SU-DHL-6 (cell line): Measurements from ENCODE around the gene SLFN14.

Experiments used
- H2AFZ ChIP-seq: fragments of 200-600 bp; sonication (generic); 2 replicates; pipeline ENCODE4 v1.6.1; 2014; ENCODE audit warnings: low read depth, mild to moderate bottlenecking, moderate library complexity, mixed read lengths, antibody characterized with exemption, low read length; ENCODE audit not compliant: severe bottlenecking
- H3F3A ChIP-seq: fragments of 200-600 bp; shearing (Covaris generic); 2 replicates; pipeline ENCODE4 v1.6.0; 2016; ENCODE audit warnings: antibody characterized with exemption, mild to moderate bottlenecking; ENCODE audit not compliant: insufficient read depth
- H3K27ac ChIP-seq: fragments of 200-600 bp; sonication (generic); 2 replicates; pipeline ENCODE4 v1.5.1; 2016; ENCODE audit warnings: low read depth, mild to moderate bottlenecking, low read length, moderate library complexity, mixed read lengths
- H3K27me3 ChIP-seq: fragments of 200-600 bp; sonication (generic), shearing (Covaris generic); 2 replicates; pipeline ENCODE4 v1.6.0; 2014; ENCODE audit warnings: mild to moderate bottlenecking, low read length
- H3K36me3 ChIP-seq: fragments of 200-600 bp; sonication (generic); 2 replicates; pipeline ENCODE4 v1.6.1; 2014; ENCODE audit warnings: mild to moderate bottlenecking, low read length, mixed read lengths
- H3K4me2 ChIP-seq: fragments of 300-600, 200-600 bp; shearing (Covaris generic), sonication (generic); 2 replicates; pipeline ENCODE4 v1.6.0; 2014; ENCODE audit warnings: low read length, low read depth, mild to moderate bottlenecking; ENCODE audit not compliant: poor library complexity, severe bottlenecking
- H3K4me3 ChIP-seq: fragments of 200-600 bp; sonication (generic); 2 replicates; pipeline ENCODE4 v1.5.1; 2014; ENCODE audit warnings: antibody characterized with exemption, low read length, mild to moderate bottlenecking, mixed read lengths; ENCODE audit not compliant: insufficient read depth, poor library complexity, severe bottlenecking
- H3K79me2 ChIP-seq: fragments of 200-600 bp; sonication (generic); 2 replicates; pipeline ENCODE4 v1.6.1; 2014; ENCODE audit warnings: mild to moderate bottlenecking, low read length, moderate library complexity; ENCODE audit not compliant: insufficient read depth
- H3K9ac ChIP-seq: fragments of 200-600 bp; sonication (generic); 2 replicates; pipeline ENCODE4 v1.7.0; 2014; ENCODE audit warnings: mild to moderate bottlenecking, low read length
- H3K9me2 ChIP-seq: fragments of 200-600 bp; sonication (generic); replicated peaks from 2 replicates; pipeline ENCODE4 v1.6.1; 2014; ENCODE audit warnings: low read length; ENCODE audit not compliant: insufficient read depth
- H3K9me3 ChIP-seq: fragments of 200-600 bp; sonication (generic); 2 replicates; pipeline ENCODE4 v1.6.1; 2014; ENCODE audit warnings: low read length, mixed read lengths; ENCODE audit not compliant: insufficient read depth
- H4K20me1 ChIP-seq: fragments of 200-600 bp; sonication (generic); 2 replicates; pipeline ENCODE4 v1.6.1; 2014; ENCODE audit warnings: low read depth, mild to moderate bottlenecking, antibody characterized with exemption, low read length, moderate library complexity, mixed read lengths
- EZH2phosphoT487 ChIP-seq: fragments of 200-600 bp; sonication (generic), shearing (Covaris generic); conservative IDR thresholded peaks from 2 replicates; pipeline ENCODE4 v1.6.1; 2018; ENCODE audit warnings: mild to moderate bottlenecking, antibody characterized with exemption, low read length, moderate library complexity, mixed read lengths
- TF ChIP-seq, protein P1 (sequence below): fragments of 200-600 bp; sonication (generic); IDR thresholded peaks from one replicate; pipeline ENCODE4 v1.5.1; 2017; ENCODE audit warnings: antibody characterized with exemption, mild to moderate bottlenecking, low read length, moderate library complexity; ENCODE audit not compliant: insufficient read depth, poor library complexity, severe bottlenecking

Gene SLFN14

DNA sequence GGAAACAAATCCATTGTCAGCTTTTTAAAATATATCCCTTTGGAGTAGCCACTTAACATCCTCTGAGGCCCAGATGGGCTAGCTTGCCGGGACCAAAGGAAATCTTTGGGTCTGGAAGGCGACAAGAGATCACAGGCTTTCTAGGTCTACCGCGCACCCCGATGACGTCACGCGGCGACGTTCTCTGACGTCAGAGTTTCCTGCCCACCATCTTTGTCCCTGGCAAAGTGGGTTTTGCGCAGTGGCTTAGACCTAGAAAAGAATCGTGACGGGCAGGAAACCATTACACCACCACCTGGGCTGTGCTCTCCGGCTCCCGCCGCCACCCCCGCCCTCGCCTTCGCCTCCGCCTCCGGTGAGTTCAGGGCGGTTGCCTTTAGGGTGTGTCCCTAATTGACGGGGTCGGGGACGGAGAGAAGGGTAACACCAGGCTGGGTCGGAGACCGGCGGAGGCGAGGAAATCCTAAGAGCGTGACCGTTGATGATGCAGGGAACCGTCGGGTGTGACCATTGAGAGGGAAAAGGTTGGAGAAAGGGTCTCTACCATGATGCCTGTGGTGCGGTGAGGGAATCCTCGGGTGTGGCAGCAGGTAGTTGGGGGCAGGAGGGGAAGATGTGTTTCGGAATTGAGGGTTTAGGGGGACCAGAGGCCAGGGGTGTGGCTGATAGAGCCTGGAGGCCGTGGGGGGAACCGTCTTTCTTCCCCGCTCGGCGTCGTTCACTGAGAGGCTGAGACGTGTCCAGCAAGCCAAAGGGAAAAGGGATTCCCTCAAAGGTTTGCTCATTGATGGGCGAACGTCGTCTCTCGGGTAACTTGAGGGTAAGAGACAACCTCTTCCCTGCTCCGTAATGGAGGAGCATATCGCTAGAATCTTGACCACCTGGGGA, 26.7 kb upstream of the SLFN14 start, which contains the start of gene AP2B1:
TSS of gene AP2B1 (plus strand) at position 249 of the 888 bp plus-strand sequence. CDS start 6,709 bp downstream, outside the sequence.
- TF ChIP-seq EZH2phosphoT487 = no peak
- TF ChIP-seq, protein P1, sequence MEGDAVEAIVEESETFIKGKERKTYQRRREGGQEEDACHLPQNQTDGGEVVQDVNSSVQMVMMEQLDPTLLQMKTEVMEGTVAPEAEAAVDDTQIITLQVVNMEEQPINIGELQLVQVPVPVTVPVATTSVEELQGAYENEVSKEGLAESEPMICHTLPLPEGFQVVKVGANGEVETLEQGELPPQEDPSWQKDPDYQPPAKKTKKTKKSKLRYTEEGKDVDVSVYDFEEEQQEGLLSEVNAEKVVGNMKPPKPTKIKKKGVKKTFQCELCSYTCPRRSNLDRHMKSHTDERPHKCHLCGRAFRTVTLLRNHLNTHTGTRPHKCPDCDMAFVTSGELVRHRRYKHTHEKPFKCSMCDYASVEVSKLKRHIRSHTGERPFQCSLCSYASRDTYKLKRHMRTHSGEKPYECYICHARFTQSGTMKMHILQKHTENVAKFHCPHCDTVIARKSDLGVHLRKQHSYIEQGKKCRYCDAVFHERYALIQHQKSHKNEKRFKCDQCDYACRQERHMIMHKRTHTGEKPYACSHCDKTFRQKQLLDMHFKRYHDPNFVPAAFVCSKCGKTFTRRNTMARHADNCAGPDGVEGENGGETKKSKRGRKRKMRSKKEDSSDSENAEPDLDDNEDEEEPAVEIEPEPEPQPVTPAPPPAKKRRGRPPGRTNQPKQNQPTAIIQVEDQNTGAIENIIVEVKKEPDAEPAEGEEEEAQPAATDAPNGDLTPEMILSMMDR = no peak
- Histone ChIP-seq H3K79me2 (peaks cover 33% of the 10 kb centered on the region), H2AFZ (peak within 1 kb of the TSS; percentile 92), H3K9me2 (no peaks in the 10 kb centered on the region), H3K9ac (peak within 1 kb of the TSS; percentile 75), H4K20me1 (no peaks in the 10 kb centered on the region), H3K9me3 (no peaks in the 10 kb centered on the region), H3K27ac (peak within 1 kb of the TSS; percentile 49), H3K27me3 (no peaks in the 10 kb centered on the region), H3F3A (peaks cover 9% of the 10 kb centered on the region), H3K4me2 (peak within 1 kb of the TSS; percentile 60), H3K36me3 (no peaks in the 10 kb centered on the region), H3K4me3 (peak within 1 kb of the TSS; percentile 86)

GRCh38 chr17:35586569-35587073, 26.0 kb upstream of the SLFN14 start:
- Histone ChIP-seq H3K9ac (peak overlapping the region; percentile 75), H3F3A (peaks cover 9% of the 10 kb centered on the region), H3K27ac (peak overlapping the region; percentile 49)

DNA sequence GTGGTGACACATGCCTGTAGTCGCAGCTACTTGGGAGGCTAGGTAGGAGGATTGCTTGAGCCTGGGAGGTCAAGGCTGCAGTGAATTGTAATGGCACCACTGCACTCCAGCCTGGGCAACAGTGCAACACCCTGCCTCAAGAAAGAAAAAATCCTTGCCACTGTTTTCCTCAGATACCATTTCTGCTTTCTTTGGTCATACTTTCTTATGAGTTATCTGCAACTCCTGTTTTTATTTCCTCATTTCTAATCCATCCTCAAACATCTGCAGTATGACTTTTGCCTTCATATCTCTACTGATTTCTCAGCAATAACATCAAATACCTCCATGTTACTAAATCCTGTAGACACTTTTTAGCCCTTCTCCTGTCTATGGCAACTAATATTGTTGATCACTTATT, 23.4 kb upstream of the SLFN14 start:
- Histone ChIP-seq H4K20me1 (no peaks in the 10 kb centered on the region), H3K79me2 (peaks cover 10% of the 10 kb centered on the region), H2AFZ (no peak overlapping the region), H3K9me3 (no peaks in the 10 kb centered on the region), H3K4me3 (no peak overlapping the region), H3K9me2 (no peaks in the 10 kb centered on the region), H3K27me3 (no peaks in the 10 kb centered on the region), H3K27ac (no peak overlapping the region), H3K9ac (no peak overlapping the region), H3K4me2 (no peak overlapping the region), H3K36me3 (no peaks in the 10 kb centered on the region), H3F3A (peaks cover 12% of the 10 kb centered on the region)
- no peak for TF ChIP-seq EZH2phosphoT487
- TF ChIP-seq, protein P1 = no peak

More at GRCh38 chr17:35586569-35587073, 26.0 kb upstream of the SLFN14 start:
- Histone ChIP-seq H4K20me1 (no peaks in the 10 kb centered on the region), H2AFZ (peak overlapping the region; percentile 92), H3K4me2 (peak overlapping the region; percentile 60), H3K9me3 (no peaks in the 10 kb centered on the region), H3K9me2 (no peaks in the 10 kb centered on the region), H3K27me3 (no peaks in the 10 kb centered on the region), H3K36me3 (no peaks in the 10 kb centered on the region), H3K79me2 (peaks cover 28% of the 10 kb centered on the region), H3K4me3 (peak overlapping the region; percentile 86)
- TF ChIP-seq, protein P1 = no peak
- TF ChIP-seq EZH2phosphoT487 = no peak
